ENCODE data around the gene FBN1. TPM values are rescaled to one million over a fixed set of nuclear protein-coding genes. Genes with fewer than 3 reads are reported as not detected.

Gene FBN1
- total RNA-seq, 1 experiment from 2014 or later = 0.43 TPM

GRCh38 chr15:48381861-48382260, 263.6 kb downstream of the FBN1 start:
- H3K27me3 Mint-ChIP-seq (ENCODE audit: insufficient read depth, unreplicated experiment) = peaks cover 11% of the 10 kb centered on the region
- BruUV-seq (replicated peaks) = no TSS peak
- no peak overlapping the region for H3K4me3 Mint-ChIP-seq (ENCODE audit: unreplicated experiment)
- H3K36me3 Mint-ChIP-seq (ENCODE audit: insufficient read depth, unreplicated experiment) = no peaks in the 10 kb centered on the region
- no peaks in the 10 kb centered on the region for H3K27me3 ChIP-seq (replicated peaks; ENCODE audit: control insufficient read depth, insufficient read depth, low read length)
- H3K4me3 ChIP-seq (ENCODE audit: low read depth, low read length) = no peak overlapping the region
- intact Hi-C loops (cut with micrococcal nuclease; ENCODE audit: unreplicated experiment) = no loop called here
- ChIA-PET CTCF (no interaction called here), POLR2A (no interaction called here)
- H3K9me3 Mint-ChIP-seq (ENCODE audit: unreplicated experiment) = peaks cover 9% of the 10 kb centered on the region
- no peaks in the 10 kb centered on the region for H3K4me1 Mint-ChIP-seq (ENCODE audit: low read depth, unreplicated experiment)
- no peak for DNase-seq
- no peaks in the 10 kb centered on the region for H3K9me3 ChIP-seq
- no peaks in the 10 kb centered on the region for H3K36me3 ChIP-seq (ENCODE audit: control insufficient read depth, insufficient read depth, low read length)
- H3K4me1 ChIP-seq = no peaks in the 10 kb centered on the region
- H3K27ac Mint-ChIP-seq (ENCODE audit: unreplicated experiment) = no peak overlapping the region
- TF ChIP-seq CTCF (IDR thresholded peaks at IDR 0.05; ENCODE audit: insufficient read depth in 1 of 2, low read depth in 1 of 2, low read length in 1 of 2, severe bottlenecking in 1 of 2, unreplicated experiment in 1 of 2) = no peak

GRCh38 chr15:48380198-48380597, 265.3 kb downstream of the FBN1 start:
- no peaks in the 10 kb centered on the region for H3K36me3 ChIP-seq (ENCODE audit: control insufficient read depth, insufficient read depth, low read length)
- no peak overlapping the region for H3K27ac Mint-ChIP-seq (ENCODE audit: unreplicated experiment)
- H3K4me3 ChIP-seq (ENCODE audit: low read depth, low read length) = no peak overlapping the region
- no TSS peak for BruUV-seq (replicated peaks)
- H3K27me3 Mint-ChIP-seq (ENCODE audit: insufficient read depth, unreplicated experiment) = peaks cover 9% of the 10 kb centered on the region
- H3K27me3 ChIP-seq (replicated peaks; ENCODE audit: control insufficient read depth, insufficient read depth, low read length) = no peaks in the 10 kb centered on the region
- no peak for TF ChIP-seq CTCF (IDR thresholded peaks at IDR 0.05; ENCODE audit: insufficient read depth in 1 of 2, low read depth in 1 of 2, low read length in 1 of 2, severe bottlenecking in 1 of 2, unreplicated experiment in 1 of 2)
- peaks cover 9% of the 10 kb centered on the region for H3K9me3 Mint-ChIP-seq (ENCODE audit: unreplicated experiment)
- H3K4me1 ChIP-seq = no peaks in the 10 kb centered on the region
- no peaks in the 10 kb centered on the region for H3K9me3 ChIP-seq
- POLR2A ChIA-PET = no interaction called here
- H3K4me1 Mint-ChIP-seq (ENCODE audit: low read depth, unreplicated experiment) = no peaks in the 10 kb centered on the region
- no peak for DNase-seq
- H3K36me3 Mint-ChIP-seq (ENCODE audit: insufficient read depth, unreplicated experiment) = no peaks in the 10 kb centered on the region
- CTCF ChIA-PET = no interaction called here
- H3K4me3 Mint-ChIP-seq (ENCODE audit: unreplicated experiment) = no peak overlapping the region
- intact Hi-C loops (cut with micrococcal nuclease; ENCODE audit: unreplicated experiment) = no loop called here

- peaks cover 19% of the 10 kb centered on the region for H3K9me3 Mint-ChIP-seq (ENCODE audit: unreplicated experiment)
- H3K27me3 Mint-ChIP-seq (ENCODE audit: insufficient read depth, unreplicated experiment) = peaks cover 16% of the 10 kb centered on the region
- H3K27ac Mint-ChIP-seq (ENCODE audit: unreplicated experiment) = no peak overlapping the region
- no peaks in the 10 kb centered on the region for H3K27me3 ChIP-seq (replicated peaks; ENCODE audit: control insufficient read depth, insufficient read depth, low read length)
- no peaks in the 10 kb centered on the region for H3K36me3 ChIP-seq (ENCODE audit: control insufficient read depth, insufficient read depth, low read length)
- no peaks in the 10 kb centered on the region for H3K4me1 ChIP-seq
- H3K9me3 ChIP-seq = no peaks in the 10 kb centered on the region
- no peak overlapping the region for H3K4me3 Mint-ChIP-seq (ENCODE audit: unreplicated experiment)
- H3K4me3 ChIP-seq (ENCODE audit: low read depth, low read length) = no peak overlapping the region
- CTCF ChIA-PET = no interaction called here
- peaks cover 6% of the 10 kb centered on the region for H3K4me1 Mint-ChIP-seq (ENCODE audit: low read depth, unreplicated experiment)
- intact Hi-C loops (cut with micrococcal nuclease; ENCODE audit: unreplicated experiment) = no loop called here
- H3K36me3 Mint-ChIP-seq (ENCODE audit: insufficient read depth, unreplicated experiment) = no peaks in the 10 kb centered on the region
- POLR2A ChIA-PET = no interaction called here
- no peak for TF ChIP-seq CTCF (IDR thresholded peaks at IDR 0.05; ENCODE audit: insufficient read depth in 1 of 2, low read depth in 1 of 2, low read length in 1 of 2, severe bottlenecking in 1 of 2, unreplicated experiment in 1 of 2)
- BruUV-seq (replicated peaks) = no TSS peak
- DNase-seq = no peak
These were observed 269.7 kb downstream of the FBN1 start for GRCh38 chr15:48375767-48376166.
